Liver (tissue), 9 donors: ENCODE measurements around the gene ADGRD1. TPM values are rescaled to one million over a fixed set of nuclear protein-coding genes. Genes with fewer than 3 reads are reported as not detected.

ENCODE experiments used
- DNase-seq: peaks from one replicate; pipeline ENCODE4 v3.0.0-alpha.2; 2017; ENCODE audit warnings: low spot score
- H3K27ac ChIP-seq, 2 donors: one replicate each; pipeline ENCODE4 v1.7.0; 2013; ENCODE audit warnings: inconsistent platforms in 2 of 2, low read length in 2 of 2, control low read depth in 1 of 2, low read depth in 1 of 2, mild to moderate bottlenecking in 1 of 2
- H3K27me3 ChIP-seq, 4 donors: one replicate each; pipeline versions ENCODE4 v1.6.1 to v1.7.0; 2013; ENCODE audit warnings: low read length in 3 of 4, inconsistent platforms in 1 of 4, mild to moderate bottlenecking in 1 of 4, moderate library complexity in 1 of 4; ENCODE audit not compliant: control insufficient read depth in 4 of 4, insufficient read depth in 4 of 4
- H3K36me3 ChIP-seq, 4 donors: one replicate each; pipeline versions ENCODE4 v1.6.1 to v1.7.0; 2013; ENCODE audit warnings: low read length in 3 of 4, mild to moderate bottlenecking in 3 of 4, low read depth in 1 of 4, moderate library complexity in 1 of 4; ENCODE audit not compliant: control insufficient read depth in 4 of 4, insufficient read depth in 3 of 4
- H3K4me1 ChIP-seq, 4 donors: one replicate each; pipeline versions ENCODE4 v1.6.1 to v1.7.0; 2013; ENCODE audit warnings: low read length in 3 of 4, mild to moderate bottlenecking in 3 of 4, moderate library complexity in 1 of 4; ENCODE audit not compliant: control insufficient read depth in 4 of 4, insufficient read depth in 4 of 4
- H3K4me3 ChIP-seq, 3 donors: one replicate each; pipeline versions ENCODE4 v1.6.1 to v1.7.0; 2013; ENCODE audit warnings: low read length in 3 of 3, control low read depth in 1 of 3, low read depth in 1 of 3, mild to moderate bottlenecking in 1 of 3
- H3K9ac ChIP-seq, 2 donors: one replicate each; pipeline ENCODE4 v1.7.0; 2013; ENCODE audit warnings: low read length in 2 of 2, mild to moderate bottlenecking in 2 of 2, moderate library complexity in 2 of 2, control low read depth in 1 of 2, low read depth in 1 of 2
- H3K9me3 ChIP-seq, 4 donors: one replicate each; pipeline versions ENCODE4 v1.6.1 to v1.7.0; 2013; ENCODE audit warnings: low read length in 3 of 4; ENCODE audit not compliant: control insufficient read depth in 4 of 4
- EGR1 ChIP-seq, 2 donors: IDR thresholded peaks; 2 replicates each; pipeline ENCODE4 v1.6.1; 2016 to 2018; ENCODE audit warnings: antibody characterized with exemption in 2 of 2, low read depth in 2 of 2
- FOXA1 ChIP-seq: IDR thresholded peaks from 2 replicates; pipeline ENCODE4 v1.6.1; 2016; ENCODE audit warnings: antibody characterized with exemption
- FOXA2 ChIP-seq: IDR thresholded peaks from 2 replicates; pipeline ENCODE4 v1.6.1; 2016; ENCODE audit warnings: antibody characterized with exemption
- GABPA ChIP-seq, 2 donors: IDR thresholded peaks in 1 of 2; conservative IDR thresholded peaks in 1 of 2; 2 replicates each; pipeline ENCODE4 v1.6.1; 2016; ENCODE audit warnings: antibody characterized with exemption in 2 of 2, mild to moderate bottlenecking in 1 of 2, moderate library complexity in 1 of 2
- HNF4A ChIP-seq, 2 donors: conservative IDR thresholded peaks; 2 replicates each; pipeline ENCODE4 v1.6.1; 2016; ENCODE audit warnings: antibody characterized with exemption in 2 of 2, mild to moderate bottlenecking in 2 of 2
- JUND ChIP-seq, 2 donors: IDR thresholded peaks; 2 replicates each; pipeline ENCODE4 v1.6.1; 2016; ENCODE audit warnings: antibody characterized with exemption in 2 of 2
- NR2F2 ChIP-seq: IDR thresholded peaks from 2 replicates; pipeline ENCODE4 v1.6.1; 2016; ENCODE audit warnings: antibody characterized with exemption
- RAD21 ChIP-seq, 2 donors: IDR thresholded peaks; 2 replicates each; pipeline ENCODE4 v1.6.1; 2016; ENCODE audit warnings: antibody characterized with exemption in 2 of 2, mild to moderate bottlenecking in 2 of 2
- RXRA ChIP-seq, 2 donors: IDR thresholded peaks; 2 replicates each; pipeline ENCODE4 v1.6.1; 2017 to 2018; ENCODE audit warnings: antibody characterized with exemption in 2 of 2, mild to moderate bottlenecking in 1 of 2
- TAF1 ChIP-seq: conservative IDR thresholded peaks from 2 replicates; pipeline ENCODE4 v1.6.1; 2016; ENCODE audit warnings: antibody characterized with exemption, mild to moderate bottlenecking
- YY1 ChIP-seq: IDR thresholded peaks from 2 replicates; pipeline ENCODE4 v1.6.1; 2016; ENCODE audit warnings: antibody characterized with exemption, mild to moderate bottlenecking
- WGBS: extraction: QIAGEN DNeasy Blood & Tissue Kit; methylation state at CpG from one replicate; pipeline ENCODE4 v1.1.7; 2013; 5-methylcytosine and 5-hydroxymethylcytosine counted together
- polyA plus RNA-seq, 2 donors: library from polyadenylated mRNA; stranded (reverse) in 1 of 2; unstranded in 1 of 2; fragments of 200-250 nt in 1 of 2; fragments of >200 nt in 1 of 2; fragmentation: Nextera tagmentation in 1 of 2; extraction: Ambion mirVana in 1 of 2; gene quantifications; one replicate each; pipeline versions ENCODE4 v1.2.1 to v1.2.3, GENCODE V29; 2013 to 2015
- total RNA-seq, 2 donors: library from RNA; depleted of rRNA; stranded (reverse); fragments of >200 nt; gene quantifications; one replicate each; pipeline ENCODE4 v1.2.3, GENCODE V29; 2014
- TF ChIP-seq, protein P1 (sequence below): IDR thresholded peaks from 2 replicates; pipeline ENCODE4 v1.6.1; 2016; ENCODE audit warnings: antibody characterized with exemption, mild to moderate bottlenecking
- TF ChIP-seq, protein P2 (sequence below): fragments of 150-350 bp; IDR thresholded peaks from 2 replicates; pipeline ENCODE4 v1.5.1; 2017; ENCODE audit warnings: improper control_type of control experiment, low read depth, low read length; ENCODE audit not compliant: missing input control
- TF ChIP-seq, protein P3 (sequence below): IDR thresholded peaks from 2 replicates; pipeline ENCODE4 v1.6.1; 2016; ENCODE audit warnings: antibody characterized with exemption
- TF ChIP-seq, protein P4 (sequence below): IDR thresholded peaks from 2 replicates; pipeline ENCODE4 v1.6.1; 2016; ENCODE audit warnings: antibody characterized with exemption
- TF ChIP-seq, protein P5 (sequence below): IDR thresholded peaks from 2 replicates; pipeline ENCODE4 v1.6.1; 2016; ENCODE audit warnings: antibody characterized with exemption
- donor health status: healthy.
- donor health status: healthy.
- donor health status: healthy.
- donor health status: healthy.
- donor health status: healthy.

ADGRD1 gene
- total and polyA plus RNA-seq, 4 donors: 2.7 to 7.1 (median 4.6) TPM

DNA sequence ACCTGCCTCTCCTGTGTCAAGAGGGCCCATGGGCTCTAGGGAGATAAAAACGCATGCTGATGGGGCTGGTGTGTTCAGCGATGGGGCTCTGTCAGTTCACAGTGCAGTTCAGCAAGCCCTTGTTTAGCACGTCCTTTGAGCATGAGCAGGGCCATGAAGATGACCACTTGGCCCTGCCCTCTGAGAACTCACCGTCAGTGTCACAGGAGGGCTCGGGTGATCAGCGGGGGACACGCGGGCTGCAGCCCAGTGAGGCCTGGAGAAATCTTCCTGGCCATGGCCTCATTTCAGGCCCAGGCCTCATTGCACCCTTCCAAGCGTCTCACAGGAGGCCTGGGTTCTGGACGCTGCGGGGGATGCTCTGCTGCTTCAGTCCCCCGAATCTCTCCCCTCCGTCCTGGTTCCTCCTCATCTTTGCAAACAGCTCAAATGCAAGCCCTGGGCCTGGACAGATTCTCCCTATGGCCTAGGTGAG lies 181.6 kb downstream of the ADGRD1 start:
- TF ChIP-seq FOXA2 (no peak), RXRA (IDR thresholded peaks at IDR 0.05) (no peak), EGR1 (IDR thresholded peaks at IDR 0.05; ENCODE audit: low read depth in 2 of 2) (no peak), RAD21 (IDR thresholded peaks at IDR 0.05) (no peak), JUND (IDR thresholded peaks at IDR 0.05) (no peak), NR2F2 (no peak), GABPA (IDR thresholded peaks at IDR 0.05 in 1 of 2, conservative IDR thresholded peaks at IDR 0.05 in 1 of 2) (no peak), TAF1 (no peak), HNF4A (conservative IDR thresholded peaks at IDR 0.05) (no peak), FOXA1 (no peak), YY1 (no peak)
- TF ChIP-seq, protein P1, sequence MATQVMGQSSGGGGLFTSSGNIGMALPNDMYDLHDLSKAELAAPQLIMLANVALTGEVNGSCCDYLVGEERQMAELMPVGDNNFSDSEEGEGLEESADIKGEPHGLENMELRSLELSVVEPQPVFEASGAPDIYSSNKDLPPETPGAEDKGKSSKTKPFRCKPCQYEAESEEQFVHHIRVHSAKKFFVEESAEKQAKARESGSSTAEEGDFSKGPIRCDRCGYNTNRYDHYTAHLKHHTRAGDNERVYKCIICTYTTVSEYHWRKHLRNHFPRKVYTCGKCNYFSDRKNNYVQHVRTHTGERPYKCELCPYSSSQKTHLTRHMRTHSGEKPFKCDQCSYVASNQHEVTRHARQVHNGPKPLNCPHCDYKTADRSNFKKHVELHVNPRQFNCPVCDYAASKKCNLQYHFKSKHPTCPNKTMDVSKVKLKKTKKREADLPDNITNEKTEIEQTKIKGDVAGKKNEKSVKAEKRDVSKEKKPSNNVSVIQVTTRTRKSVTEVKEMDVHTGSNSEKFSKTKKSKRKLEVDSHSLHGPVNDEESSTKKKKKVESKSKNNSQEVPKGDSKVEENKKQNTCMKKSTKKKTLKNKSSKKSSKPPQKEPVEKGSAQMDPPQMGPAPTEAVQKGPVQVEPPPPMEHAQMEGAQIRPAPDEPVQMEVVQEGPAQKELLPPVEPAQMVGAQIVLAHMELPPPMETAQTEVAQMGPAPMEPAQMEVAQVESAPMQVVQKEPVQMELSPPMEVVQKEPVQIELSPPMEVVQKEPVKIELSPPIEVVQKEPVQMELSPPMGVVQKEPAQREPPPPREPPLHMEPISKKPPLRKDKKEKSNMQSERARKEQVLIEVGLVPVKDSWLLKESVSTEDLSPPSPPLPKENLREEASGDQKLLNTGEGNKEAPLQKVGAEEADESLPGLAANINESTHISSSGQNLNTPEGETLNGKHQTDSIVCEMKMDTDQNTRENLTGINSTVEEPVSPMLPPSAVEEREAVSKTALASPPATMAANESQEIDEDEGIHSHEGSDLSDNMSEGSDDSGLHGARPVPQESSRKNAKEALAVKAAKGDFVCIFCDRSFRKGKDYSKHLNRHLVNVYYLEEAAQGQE: no peak
- TF ChIP-seq, protein P2, sequence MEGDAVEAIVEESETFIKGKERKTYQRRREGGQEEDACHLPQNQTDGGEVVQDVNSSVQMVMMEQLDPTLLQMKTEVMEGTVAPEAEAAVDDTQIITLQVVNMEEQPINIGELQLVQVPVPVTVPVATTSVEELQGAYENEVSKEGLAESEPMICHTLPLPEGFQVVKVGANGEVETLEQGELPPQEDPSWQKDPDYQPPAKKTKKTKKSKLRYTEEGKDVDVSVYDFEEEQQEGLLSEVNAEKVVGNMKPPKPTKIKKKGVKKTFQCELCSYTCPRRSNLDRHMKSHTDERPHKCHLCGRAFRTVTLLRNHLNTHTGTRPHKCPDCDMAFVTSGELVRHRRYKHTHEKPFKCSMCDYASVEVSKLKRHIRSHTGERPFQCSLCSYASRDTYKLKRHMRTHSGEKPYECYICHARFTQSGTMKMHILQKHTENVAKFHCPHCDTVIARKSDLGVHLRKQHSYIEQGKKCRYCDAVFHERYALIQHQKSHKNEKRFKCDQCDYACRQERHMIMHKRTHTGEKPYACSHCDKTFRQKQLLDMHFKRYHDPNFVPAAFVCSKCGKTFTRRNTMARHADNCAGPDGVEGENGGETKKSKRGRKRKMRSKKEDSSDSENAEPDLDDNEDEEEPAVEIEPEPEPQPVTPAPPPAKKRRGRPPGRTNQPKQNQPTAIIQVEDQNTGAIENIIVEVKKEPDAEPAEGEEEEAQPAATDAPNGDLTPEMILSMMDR: no peak
- TF ChIP-seq, protein P3, sequence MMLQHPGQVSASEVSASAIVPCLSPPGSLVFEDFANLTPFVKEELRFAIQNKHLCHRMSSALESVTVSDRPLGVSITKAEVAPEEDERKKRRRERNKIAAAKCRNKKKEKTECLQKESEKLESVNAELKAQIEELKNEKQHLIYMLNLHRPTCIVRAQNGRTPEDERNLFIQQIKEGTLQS: no peak
- TF ChIP-seq, protein P4, sequence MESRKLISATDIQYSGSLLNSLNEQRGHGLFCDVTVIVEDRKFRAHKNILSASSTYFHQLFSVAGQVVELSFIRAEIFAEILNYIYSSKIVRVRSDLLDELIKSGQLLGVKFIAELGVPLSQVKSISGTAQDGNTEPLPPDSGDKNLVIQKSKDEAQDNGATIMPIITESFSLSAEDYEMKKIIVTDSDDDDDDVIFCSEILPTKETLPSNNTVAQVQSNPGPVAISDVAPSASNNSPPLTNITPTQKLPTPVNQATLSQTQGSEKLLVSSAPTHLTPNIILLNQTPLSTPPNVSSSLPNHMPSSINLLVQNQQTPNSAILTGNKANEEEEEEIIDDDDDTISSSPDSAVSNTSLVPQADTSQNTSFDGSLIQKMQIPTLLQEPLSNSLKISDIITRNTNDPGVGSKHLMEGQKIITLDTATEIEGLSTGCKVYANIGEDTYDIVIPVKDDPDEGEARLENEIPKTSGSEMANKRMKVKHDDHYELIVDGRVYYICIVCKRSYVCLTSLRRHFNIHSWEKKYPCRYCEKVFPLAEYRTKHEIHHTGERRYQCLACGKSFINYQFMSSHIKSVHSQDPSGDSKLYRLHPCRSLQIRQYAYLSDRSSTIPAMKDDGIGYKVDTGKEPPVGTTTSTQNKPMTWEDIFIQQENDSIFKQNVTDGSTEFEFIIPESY: no peak
- TF ChIP-seq, protein P5, sequence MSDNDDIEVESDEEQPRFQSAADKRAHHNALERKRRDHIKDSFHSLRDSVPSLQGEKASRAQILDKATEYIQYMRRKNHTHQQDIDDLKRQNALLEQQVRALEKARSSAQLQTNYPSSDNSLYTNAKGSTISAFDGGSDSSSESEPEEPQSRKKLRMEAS: no peak
- H3K4me3 ChIP-seq: no peak overlapping the region
- H3K9me3 ChIP-seq: no peaks in the 10 kb centered on the region
- H3K9ac ChIP-seq: no peak overlapping the region
- no peak overlapping the region for H3K27ac ChIP-seq
- WGBS: 90% methylated on average over 13 of the region's 13 CpGs
- no peaks in the 10 kb centered on the region for H3K4me1 ChIP-seq
- H3K27me3 ChIP-seq: no peaks in the 10 kb centered on the region
- no peaks in the 10 kb centered on the region for H3K36me3 ChIP-seq
- no peak for DNase-seq
